Measurements from ENCODE around the gene ARHGAP8. TPM values are rescaled to one million over a fixed set of nuclear protein-coding genes. Genes with fewer than 3 reads are reported as not detected.

ARHGAP8 gene
- polyA plus RNA-seq, 3 donors, result 0.03 TPM; not detected in 2

- intact Hi-C loops (cut with micrococcal nuclease), result no loop called here
Measured at GRCh38 chr22:44819966-44820631, 67.7 kb downstream of the ARHGAP8 start.

DNA sequence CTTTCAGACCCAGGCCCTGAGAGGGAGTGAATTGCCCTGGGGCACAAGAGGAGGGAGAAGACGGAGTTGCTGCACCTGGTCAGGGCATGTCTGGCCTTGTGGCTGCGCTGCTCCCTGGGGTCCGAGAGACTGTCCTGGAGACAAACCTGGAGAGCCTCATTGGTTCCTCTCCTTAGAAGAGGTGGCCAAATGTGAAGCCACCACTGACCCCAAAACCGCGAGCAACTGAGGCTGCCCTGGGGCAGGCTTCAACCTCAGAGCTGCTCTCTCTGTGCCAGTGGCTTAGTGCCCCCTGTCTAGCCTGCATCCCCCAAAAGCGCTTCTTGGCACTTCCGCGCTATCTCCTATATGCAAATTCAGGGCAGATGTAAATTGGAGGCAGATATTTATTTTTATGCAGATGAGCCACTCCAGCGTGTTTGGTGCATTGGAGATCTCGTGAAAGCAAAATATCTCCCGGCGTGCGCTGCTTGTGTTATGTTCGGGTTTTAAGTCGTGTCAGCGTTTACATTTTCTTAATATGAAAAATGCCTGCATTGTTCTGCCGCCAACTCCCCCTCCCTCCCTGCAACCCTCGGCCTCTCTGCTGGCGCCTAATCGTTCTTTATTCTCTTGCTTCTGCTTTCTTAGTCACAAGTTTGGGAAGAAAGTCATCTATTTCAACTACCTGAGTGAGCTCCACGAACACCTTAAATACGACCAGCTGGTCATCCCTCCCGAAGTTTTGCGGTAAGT is 69.5 kb downstream of the ARHGAP8 start:
- peaks cover 0 to 2% (median 0%) of the 10 kb centered on the region in 3 donors for H3K27me3 Mint-ChIP-seq (ENCODE audit: low read depth in 3 of 3)
- whole genome bisulfite sequencing (ENCODE audit: insufficient coverage), result 88% methylated on average over 22 of the region's 24 CpGs
- Histone ChIP-seq H2AFZ (ENCODE audit: insufficient read depth, low read depth, low read length, poor library complexity, severe bottlenecking) (no peak overlapping the region), H3K9me3 (replicated peaks in 1 of 2; ENCODE audit: control insufficient read depth in 1 of 2, insufficient read depth in 1 of 2, low read length in 2 of 2) (no peaks in the 10 kb centered on the region), H3K27ac (ENCODE audit: low read depth in 1 of 2, low read length in 2 of 2) (no peak overlapping the region), H3K79me2 (ENCODE audit: insufficient read depth, low read length) (no peaks in the 10 kb centered on the region), H3K36me3 (replicated peaks in 1 of 2; ENCODE audit: control insufficient read depth in 1 of 2, insufficient read depth in 2 of 2, low read length in 2 of 2) (no peaks in the 10 kb centered on the region), H4K20me1 (ENCODE audit: insufficient read depth, low read length) (no peaks in the 10 kb centered on the region), H3K27me3 (ENCODE audit: control insufficient read depth in 2 of 2, insufficient read depth in 2 of 2, low read length in 2 of 2) (no peaks in the 10 kb centered on the region), H3K4me2 (replicated peaks; ENCODE audit: extremely low read depth, low read length, poor library complexity, severe bottlenecking) (no peak overlapping the region), H3K4me1 (ENCODE audit: control insufficient read depth in 1 of 2, insufficient read depth in 2 of 2, low read length in 2 of 2) (no peaks in the 10 kb centered on the region), H3K9ac (ENCODE audit: insufficient read depth, low read length, poor library complexity, severe bottlenecking) (no peak overlapping the region), H3K4me3 (replicated peaks in 1 of 3; ENCODE audit: low read depth in 2 of 3, low read length in 3 of 3) (no peak overlapping the region)
- intact Hi-C loops (cut with micrococcal nuclease), result no loop called here
- H3K4me1 Mint-ChIP-seq, result no peaks in the 10 kb centered on the region
- no peaks in the 10 kb centered on the region for H3K36me3 Mint-ChIP-seq
- peaks cover 0 to 2% (median 0%) of the 10 kb centered on the region in 7 donors for H3K9me3 Mint-ChIP-seq
- no peak for DNase-seq
- no peak overlapping the region for H3K4me3 Mint-ChIP-seq
- no peak overlapping the region for H3K27ac Mint-ChIP-seq
- TF ChIP-seq, protein P1, sequence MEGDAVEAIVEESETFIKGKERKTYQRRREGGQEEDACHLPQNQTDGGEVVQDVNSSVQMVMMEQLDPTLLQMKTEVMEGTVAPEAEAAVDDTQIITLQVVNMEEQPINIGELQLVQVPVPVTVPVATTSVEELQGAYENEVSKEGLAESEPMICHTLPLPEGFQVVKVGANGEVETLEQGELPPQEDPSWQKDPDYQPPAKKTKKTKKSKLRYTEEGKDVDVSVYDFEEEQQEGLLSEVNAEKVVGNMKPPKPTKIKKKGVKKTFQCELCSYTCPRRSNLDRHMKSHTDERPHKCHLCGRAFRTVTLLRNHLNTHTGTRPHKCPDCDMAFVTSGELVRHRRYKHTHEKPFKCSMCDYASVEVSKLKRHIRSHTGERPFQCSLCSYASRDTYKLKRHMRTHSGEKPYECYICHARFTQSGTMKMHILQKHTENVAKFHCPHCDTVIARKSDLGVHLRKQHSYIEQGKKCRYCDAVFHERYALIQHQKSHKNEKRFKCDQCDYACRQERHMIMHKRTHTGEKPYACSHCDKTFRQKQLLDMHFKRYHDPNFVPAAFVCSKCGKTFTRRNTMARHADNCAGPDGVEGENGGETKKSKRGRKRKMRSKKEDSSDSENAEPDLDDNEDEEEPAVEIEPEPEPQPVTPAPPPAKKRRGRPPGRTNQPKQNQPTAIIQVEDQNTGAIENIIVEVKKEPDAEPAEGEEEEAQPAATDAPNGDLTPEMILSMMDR (IDR thresholded peaks at IDR 0.05), result no peak

More at GRCh38 chr22:44819966-44820631, 67.7 kb downstream of the ARHGAP8 start:
- H3K27ac Mint-ChIP-seq, result no peak overlapping the region
- H3K27ac ChIP-seq (ENCODE audit: low read depth in 1 of 2, low read length in 2 of 2), result no peak overlapping the region
- H3K4me1 ChIP-seq (ENCODE audit: control insufficient read depth in 1 of 2, insufficient read depth in 2 of 2, low read length in 2 of 2), result no peaks in the 10 kb centered on the region
- TF ChIP-seq, protein P1 (IDR thresholded peaks at IDR 0.05), result no peak
- no peaks in the 10 kb centered on the region for H3K36me3 ChIP-seq (replicated peaks in 1 of 2; ENCODE audit: control insufficient read depth in 1 of 2, insufficient read depth in 2 of 2, low read length in 2 of 2)
- 73% methylated on average over 17 of the region's 18 CpGs for WGBS (ENCODE audit: insufficient coverage)
- DNase-seq, result no peak
- H3K9ac ChIP-seq (ENCODE audit: insufficient read depth, low read length, poor library complexity, severe bottlenecking), result no peak overlapping the region
- no peaks in the 10 kb centered on the region for H3K79me2 ChIP-seq (ENCODE audit: insufficient read depth, low read length)
- no peak overlapping the region for H2AFZ ChIP-seq (ENCODE audit: insufficient read depth, low read depth, low read length, poor library complexity, severe bottlenecking)
- H3K27me3 ChIP-seq (ENCODE audit: control insufficient read depth in 2 of 2, insufficient read depth in 2 of 2, low read length in 2 of 2), result no peaks in the 10 kb centered on the region
- no peaks in the 10 kb centered on the region for H4K20me1 ChIP-seq (ENCODE audit: insufficient read depth, low read length)
- H3K4me2 ChIP-seq (replicated peaks; ENCODE audit: extremely low read depth, low read length, poor library complexity, severe bottlenecking), result no peak overlapping the region
- no peaks in the 10 kb centered on the region for H3K9me3 ChIP-seq (replicated peaks in 1 of 2; ENCODE audit: control insufficient read depth in 1 of 2, insufficient read depth in 1 of 2, low read length in 2 of 2)
- H3K4me3 ChIP-seq (replicated peaks in 1 of 3; ENCODE audit: low read depth in 2 of 3, low read length in 3 of 3), result no peak overlapping the region
- H3K27me3 Mint-ChIP-seq (ENCODE audit: low read depth in 3 of 3), result peaks cover 0 to 2% (median 0%) of the 10 kb centered on the region in 3 donors
- no peaks in the 10 kb centered on the region for H3K36me3 Mint-ChIP-seq
- H3K4me3 Mint-ChIP-seq, result no peak overlapping the region
- H3K9me3 Mint-ChIP-seq, result no peaks in the 10 kb centered on the region
- H3K4me1 Mint-ChIP-seq, result no peaks in the 10 kb centered on the region

Data from CD14-positive monocyte (primary cell).